Medulla oblongata (tissue), 1 donor: Measurements from ENCODE around the gene TSPAN31.

Experiments
- DNase-seq: peaks from one replicate; pipeline ENCODE4 v3.0.0-alpha.2; 2015; ENCODE audit errors: extremely low spot score

The TSPAN31 gene

DNA sequence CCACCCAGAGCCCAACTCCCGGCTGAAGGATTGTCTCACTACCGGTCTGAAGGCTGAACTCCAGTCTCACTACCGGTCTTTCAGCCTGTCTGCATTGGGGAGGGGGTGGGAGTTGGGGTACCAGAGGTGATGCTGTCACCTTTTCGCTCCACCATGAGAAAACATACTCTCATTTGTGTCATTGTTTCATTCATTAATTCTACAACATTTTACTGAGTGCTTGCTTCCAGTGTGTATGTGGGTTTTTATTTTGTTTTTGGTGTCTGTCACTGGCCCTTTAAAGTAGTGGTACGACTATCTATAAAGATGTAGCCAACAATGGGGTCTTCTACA, 7.8 kb downstream of the TSPAN31 start:
- DNase-seq, result no peak

DNA sequence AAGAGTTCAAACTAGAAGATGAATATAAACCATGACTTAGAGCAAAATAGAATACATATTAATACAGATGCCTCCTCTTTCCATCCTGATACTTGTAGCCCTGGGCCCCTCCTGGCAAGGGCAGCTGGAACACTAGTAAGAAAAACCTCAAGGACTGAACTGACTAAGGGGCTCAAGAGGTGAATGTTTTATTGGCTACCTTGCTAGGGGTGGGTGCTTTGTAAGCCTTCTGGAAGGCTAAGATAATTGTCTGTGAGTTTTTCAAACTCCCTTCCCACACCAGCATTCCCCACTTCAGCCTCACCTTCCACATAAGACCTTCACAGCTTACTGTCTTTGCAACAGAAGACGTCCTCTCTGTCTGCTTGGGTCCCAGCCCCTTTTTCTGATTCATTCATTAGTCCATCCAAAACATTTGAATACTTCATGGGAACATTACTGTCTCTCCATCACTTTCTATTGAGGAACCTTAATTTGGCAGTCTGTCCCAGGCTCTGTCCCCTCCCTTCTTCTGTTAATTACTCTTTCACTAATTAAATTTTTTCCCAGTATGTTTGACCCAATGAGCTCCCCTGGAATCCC, 9.0 kb downstream of the TSPAN31 start:
- no peak for DNase-seq

DNA sequence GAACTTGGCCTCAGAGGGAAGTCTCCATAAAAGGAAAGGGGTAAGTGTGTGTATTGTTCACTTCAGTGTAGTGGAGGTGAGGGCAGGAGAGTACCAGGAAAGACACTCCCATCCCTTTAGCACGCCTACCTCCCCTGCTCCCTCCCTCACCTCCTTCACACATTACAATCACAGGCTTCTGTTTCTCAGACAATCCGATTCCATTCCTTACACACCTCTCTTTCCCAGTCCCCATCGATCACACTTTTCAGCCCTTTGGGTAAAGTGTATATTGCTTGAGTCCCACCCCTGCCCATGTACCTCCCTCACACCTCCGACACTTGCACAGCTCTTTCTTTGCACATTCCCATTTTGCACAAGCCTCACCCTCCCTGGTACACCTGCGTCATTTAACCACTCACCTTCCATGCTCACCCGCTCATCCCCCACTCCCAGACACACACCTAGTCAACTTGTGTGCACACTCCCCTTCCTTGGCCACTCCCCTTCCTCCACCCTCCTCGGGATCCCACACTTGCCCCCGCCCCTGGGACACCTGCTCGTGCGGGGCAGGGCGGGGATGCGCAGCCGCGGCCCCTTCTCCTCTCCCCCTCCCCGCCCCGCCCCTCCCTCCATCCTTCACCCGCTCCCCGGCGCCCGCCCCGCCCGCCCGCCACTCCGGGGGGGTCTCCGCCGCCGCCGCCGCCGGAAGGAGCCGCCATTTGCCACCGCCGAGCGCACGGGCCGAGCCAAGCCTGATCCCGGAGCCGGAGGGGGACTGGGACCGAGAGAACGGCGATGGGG, 9.8 kb downstream of the TSPAN31 start, which contains the start of gene MARCHF9:
Gene MARCHF9, plus strand, starts transcription at position 693 of the 783 bp plus-strand sequence. CDS start 426 bp downstream, outside the sequence.
- peak; percentile 40 for DNase-seq

DNA sequence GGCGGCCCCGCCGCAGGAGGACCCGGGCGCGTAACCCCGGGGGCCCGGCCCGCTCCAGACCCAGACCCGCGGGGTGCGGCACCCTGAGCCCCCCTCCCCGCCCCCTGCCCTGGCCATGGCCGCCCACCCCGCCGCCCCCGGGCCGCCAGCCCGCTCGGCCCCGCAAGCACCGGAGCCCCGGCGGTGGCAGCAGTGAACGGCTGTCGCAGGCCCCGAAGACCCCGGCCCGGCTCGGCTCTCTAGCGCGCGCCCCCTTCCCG, 10.3 kb downstream of the TSPAN31 start:
- no peak for DNase-seq

DNA sequence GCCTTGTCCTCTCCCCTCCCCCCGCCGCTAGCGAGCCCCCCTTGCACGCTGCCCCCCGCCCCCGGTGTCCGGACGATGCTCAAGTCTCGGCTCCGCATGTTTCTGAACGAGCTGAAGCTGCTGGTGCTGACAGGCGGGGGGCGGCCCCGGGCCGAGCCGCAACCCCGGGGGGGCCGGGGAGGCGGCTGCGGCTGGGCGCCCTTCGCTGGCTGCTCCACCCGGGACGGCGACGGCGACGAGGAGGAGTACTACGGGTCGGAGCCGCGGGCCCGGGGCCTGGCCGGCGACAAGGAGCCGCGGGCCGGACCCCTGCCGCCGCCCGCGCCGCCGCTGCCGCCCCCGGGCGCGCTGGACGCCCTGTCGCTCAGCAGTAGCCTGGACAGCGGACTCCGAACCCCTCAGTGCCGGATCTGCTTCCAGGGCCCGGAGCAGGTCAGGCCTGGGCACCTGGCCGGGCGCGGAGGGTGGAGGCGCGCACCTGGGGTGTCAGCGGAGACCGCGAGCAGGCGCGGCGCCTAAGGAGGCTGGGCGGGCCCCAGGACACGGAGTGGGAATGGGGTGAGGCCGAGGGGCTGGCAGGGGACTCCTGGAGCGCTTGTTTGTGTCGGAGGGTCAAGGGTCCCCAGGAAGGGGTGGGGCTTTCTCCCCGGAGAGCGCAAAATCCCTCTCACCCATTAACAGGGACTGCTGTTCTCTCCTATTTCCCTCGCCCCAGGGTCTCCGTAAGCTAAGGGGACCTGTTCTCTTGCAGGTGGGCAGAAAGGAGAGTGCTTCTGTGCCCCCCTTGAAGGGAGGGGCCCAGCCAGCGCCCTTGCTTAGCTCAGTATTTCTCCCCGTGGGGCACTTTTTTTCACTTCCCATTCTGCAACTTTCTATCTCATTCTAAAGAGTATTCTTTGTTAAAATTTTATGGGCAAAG, 10.9 kb downstream of the TSPAN31 start:
- no peak for DNase-seq

DNA sequence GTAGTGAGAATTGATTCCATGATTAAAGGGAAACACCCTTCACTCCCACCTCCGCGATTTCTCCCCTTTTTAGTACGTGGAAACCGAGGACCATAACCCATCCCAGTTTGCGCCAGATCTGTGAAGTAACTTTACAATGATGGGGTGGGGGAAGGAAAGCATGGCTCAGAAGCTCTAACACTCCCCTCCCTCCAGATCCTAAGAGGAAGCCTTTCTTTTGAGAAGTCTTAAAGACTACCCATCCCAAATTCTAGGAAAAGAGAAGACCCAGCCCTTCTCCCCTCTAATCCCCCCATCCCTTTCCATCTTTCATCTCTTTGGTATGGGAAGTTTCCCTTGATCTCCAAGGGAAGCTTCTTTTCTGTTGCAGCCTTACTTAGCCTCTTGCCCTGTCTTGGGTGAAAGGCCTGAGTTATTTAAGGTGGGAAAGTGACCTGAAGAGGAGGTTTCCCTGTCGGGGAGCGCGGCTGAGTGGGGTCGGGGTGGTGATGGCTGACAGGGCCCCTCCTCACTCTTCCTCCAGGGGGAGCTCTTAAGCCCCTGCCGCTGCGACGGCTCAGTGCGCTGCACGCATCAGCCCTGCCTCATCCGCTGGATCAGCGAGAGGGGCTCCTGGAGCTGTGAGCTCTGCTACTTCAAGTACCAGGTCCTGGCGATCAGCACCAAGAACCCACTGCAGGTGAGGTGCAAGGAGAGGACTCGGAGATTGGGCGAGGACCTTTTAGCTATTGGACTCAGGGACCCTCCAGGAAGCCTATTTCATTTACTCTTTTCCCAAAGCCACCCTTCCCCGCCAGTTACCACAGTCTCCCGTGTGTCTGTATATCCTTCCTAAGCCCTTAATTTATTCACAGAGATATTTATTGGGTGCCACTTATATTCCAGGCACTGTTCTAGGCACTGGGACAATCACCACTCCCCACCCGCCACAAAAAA, 11.8 kb downstream of the TSPAN31 start:
- DNase-seq, result no peak

DNA sequence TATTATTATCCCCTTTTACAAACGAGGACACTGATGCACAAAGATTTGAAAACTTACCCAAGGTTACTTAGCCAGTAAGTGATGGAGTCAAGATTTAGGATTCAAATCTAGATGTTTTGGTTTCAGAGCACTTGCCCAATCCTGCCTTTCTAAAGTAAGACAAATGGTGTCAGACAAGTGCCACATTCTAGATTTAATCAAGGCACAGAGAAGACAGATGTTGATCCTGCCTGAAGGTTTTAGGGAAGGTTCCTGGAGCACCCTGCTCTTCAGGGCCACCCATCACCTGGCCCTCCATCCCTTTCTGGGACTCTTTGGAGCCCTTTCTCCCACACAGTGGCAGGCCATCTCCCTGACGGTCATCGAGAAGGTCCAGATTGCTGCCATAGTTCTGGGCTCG, 12.9 kb downstream of the TSPAN31 start:
- DNase-seq, result no peak

DNA sequence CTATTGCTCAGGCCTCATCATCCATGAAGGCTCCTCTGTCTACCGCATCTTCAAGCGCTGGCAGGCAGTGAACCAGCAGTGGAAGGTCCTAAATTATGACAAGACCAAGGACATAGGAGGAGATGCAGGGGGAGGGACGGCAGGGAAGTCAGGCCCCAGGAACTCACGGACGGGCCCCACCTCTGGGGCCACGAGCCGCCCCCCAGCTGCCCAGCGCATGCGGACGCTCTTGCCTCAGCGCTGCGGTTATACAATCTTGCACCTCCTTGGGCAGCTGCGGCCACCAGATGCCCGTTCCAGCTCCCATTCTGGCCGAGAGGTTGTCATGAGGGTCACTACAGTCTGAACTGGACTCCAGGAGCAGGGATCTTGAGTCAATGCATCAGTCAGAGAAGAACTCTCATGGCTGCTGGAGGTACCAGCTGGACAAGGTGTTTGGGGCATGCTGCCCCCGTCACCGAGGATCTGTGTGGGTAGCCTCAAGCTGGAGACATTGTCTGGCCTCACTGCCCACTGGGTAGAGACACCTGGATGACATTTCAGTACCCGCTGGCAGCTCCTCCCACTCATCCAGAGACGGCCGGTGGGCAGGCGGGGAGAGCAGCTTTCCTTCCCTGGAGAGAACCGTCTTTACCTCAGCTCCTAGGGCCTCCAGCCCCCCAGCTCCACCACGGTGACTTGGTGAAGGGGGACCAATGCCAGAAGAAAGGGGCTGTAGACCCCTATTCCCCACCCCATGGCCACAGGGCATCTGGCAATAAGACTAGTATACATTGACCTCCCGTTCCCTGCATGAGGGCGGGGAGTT, 13.9 kb downstream of the TSPAN31 start:
- no peak for DNase-seq

DNA sequence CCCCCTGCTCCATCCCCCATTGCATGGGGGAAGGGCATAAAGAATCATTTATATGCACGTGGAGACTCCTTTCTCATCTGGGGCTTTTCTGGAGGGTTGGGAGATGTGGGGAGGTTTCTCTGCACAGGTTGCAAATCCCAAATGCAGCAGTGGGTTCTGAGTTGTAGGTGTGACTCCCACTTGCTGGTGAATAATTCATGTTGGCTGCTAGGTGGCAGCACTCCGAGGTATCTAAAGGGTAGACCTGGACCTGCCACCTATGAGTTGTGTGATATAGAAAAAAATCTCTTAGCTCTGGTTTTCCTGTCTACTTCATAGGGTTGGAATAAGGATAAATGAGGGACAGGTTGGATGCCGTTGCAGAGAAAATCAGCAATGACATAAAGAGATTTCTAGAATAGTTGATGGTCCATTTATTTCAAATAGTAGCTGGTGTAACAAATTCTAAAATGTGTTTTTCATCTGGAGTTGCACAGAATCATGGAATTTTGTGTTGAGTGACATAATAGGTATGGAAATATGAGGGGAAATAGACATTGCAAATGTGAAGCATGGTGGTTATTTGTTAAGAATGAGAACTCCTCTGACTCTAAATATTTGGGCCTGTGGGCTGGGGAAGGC, 14.6 kb downstream of the TSPAN31 start:
- no peak for DNase-seq

DNA sequence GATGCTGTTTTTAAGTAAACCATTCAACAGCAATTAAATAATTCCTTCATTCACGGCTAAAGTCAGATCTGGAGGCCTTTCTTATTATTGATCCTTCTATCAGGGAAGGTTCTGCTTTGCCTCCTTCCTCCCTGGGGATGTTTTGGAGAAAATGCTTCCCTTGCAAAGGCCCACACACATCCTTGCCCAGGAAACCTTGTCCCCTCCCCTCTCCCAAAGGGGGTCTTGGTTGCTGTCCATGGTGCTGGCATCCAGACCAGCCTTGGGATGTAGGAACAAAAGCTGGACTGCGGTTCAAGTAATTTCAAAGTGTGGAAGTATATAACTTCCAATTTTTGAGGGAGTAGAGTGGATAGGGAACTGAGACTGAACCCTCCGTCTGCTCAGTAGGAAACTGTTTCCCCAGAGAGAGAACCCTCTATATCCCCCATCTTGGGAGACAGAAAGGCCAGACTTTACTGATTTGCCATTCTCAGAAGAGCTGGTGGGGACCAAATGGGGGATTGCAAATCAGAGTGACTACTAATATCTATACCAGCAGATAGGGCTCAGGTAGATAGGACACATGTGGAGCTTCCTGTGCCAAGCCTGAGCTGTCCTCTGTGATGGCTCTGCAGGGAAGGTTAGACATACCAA, 15.6 kb downstream of the TSPAN31 start:
- no peak for DNase-seq

DNA sequence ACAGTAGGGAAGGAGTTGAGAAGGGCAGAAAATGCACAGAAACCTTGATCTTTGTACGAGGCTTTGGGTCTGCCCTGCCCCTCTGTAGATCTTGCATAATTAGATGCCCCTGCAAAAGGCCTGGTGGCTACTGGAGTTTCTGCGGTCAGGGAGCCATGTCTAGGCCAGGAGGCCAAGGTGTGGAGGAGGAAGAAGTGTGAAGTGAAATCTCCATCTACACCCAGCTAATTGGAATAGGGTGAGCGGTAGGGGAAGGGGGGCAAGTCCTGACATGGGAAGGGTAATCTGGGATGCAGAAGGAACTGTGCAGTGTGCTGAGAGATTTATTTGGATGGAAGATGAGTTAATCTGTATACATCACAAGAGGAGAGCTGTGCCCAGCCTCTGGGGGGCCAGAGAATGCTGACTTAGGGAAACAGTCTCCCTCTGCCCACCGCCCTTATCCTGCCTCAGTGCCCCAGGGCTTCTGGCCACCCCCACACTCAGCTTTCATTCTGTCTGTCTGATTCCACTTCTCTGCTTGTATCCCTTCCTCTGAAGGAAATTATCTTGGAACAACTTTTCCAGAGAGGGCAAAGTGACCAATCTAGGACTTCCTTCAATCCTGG, 16.7 kb downstream of the TSPAN31 start:
- DNase-seq, result no peak

DNA sequence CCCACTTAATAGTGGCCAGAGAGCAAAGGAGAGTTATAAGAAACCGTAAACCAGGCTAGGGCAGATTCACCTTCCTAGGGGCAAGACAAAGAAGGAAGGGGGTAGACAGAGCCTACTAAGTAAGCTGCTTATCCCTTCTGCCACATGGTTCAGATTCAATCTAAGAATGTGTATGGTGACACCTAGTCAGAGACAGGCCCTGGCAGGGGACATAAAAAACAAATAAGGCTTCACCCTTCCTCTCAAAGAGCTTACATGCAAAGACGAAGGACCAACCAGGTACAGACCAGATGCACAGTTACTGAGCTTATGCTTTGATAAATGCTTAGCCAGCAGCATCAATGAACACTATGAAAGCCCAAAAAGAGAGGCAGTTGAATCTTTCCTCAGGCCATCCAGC, 17.6 kb downstream of the TSPAN31 start:
- DNase-seq, result no peak

DNA sequence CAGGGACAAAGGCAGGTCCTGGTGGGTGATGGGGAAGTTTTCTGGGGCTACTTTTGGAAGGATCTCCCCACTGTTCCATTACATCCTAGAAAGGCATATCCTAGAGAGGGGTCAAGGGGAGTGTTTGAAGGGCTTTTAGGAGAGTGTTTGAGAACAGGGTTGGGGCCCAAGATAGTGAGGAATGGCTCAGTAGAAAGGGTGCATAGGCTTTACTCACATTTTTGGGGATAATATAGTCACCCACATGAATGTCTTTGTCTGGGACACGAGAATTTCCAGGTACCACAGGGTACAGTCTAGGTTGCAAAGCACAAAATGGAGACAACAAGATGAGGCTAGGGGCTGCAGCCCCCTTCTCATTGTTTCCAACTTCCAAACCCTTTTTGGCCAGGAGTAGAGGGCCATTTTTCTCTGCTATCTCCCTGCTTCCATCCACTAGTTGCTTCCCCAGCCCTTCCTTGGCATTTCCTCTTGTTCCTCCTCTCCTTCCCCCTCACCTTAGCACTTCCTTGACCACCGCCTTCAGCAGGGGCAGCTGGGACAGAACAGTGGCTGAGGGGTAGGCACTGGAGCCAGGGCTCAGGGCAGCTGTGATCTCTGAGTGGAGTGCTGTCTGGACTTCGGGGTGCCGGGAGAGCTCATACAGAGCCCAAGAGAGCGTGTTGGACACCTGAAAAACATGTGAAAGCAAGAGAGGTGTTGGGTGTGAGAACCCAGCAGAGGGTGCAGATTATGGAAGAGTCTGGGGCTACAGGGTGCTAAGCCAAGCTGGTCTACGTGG, 19.2 kb downstream of the TSPAN31 start:
- DNase-seq, result no peak

DNA sequence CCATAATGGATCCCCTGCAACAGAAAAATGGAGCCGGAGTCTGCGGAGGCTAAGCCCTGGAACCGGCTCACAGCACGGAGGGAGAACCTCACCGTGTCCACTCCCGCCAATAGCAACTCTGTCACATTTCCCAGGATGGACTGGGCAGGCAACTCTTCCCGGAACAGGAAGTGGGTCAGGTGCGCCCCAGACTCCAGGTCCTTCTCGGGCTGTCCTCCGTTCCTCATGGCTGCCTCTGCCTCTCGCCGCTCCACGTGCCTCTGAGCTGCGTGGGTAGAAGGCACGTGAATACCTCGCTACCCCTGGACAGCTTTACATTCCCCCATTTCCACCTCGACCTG, 19.8 kb downstream of the TSPAN31 start:
- DNase-seq, result no peak

DNA sequence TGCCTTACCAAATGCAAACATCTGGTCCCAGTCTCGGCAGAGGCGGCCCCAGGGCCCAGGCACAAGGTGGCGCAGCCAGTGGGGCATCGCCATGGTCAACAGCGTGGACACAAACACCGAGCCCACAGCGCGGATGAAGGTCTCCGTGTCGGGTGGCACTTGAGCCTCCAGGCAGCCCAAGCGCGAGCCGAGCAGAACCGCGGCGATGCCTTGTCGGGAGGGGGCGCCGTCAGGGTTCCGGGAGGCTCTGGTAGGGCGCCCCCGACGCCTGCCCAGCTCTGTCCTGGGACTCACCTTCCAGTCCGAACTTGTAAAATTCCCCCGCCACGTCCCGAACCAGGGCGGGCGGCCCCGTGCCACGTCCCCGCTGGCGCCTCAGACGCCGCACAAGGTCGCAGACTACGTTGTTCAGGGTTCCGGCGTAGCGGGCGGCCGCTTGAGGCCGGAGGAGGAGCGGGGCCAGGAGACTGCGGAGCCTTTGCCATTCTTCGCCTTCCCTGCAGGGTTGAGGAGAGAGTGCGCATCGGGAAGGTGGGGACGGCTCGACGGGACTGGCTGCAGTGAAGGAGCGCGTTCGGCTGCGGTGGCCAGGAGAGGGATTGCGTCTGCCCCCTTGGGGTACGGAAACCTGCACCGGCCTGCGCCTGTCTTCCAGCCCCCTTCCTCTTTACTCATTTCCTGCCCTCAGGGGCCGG, 20.3 kb downstream of the TSPAN31 start:
- DNase-seq, result no peak

DNA sequence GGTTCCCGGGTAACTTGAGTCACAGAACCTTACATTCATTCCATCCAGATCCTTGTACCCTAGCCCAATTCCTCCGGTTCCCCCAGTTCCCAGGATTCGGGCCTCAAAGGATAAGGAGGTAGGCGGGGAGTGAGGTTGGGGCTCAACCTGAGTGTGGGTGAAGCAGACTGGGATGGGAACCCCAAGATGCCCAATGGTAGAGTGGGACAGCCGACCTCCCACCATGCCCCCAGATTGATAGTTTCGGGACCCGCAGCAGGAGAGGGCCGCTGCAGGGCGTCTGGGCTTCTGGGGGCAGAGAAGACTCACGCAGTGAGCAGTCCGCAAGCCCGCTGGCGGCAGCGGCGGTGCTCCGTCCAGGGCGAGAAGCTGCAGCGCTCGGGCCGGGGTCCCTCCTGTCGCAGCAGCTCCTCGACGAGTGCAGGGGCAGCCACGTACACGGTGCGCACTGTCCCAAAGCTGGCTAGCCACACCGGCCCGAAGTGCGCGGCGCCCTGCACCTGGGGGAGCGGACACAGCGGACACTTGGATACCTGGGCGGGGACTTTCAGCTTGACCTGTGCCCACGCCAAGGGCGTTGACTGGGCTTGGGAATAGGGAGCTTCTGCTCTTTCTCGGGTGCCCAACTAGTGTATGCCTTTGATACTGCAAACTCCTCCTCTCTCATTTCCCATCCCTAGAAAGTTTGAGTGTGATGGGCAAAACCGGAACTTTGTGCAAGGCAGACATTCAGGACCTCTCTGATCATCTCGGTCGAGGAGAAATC, 21.0 kb downstream of the TSPAN31 start:
- DNase-seq, result no peak
